ENCODE results near the gene PDZK1IP1. TPM values are rescaled to one million over a fixed set of nuclear protein-coding genes. Genes with fewer than 3 reads are reported as not detected.

The PDZK1IP1 gene, protein sequence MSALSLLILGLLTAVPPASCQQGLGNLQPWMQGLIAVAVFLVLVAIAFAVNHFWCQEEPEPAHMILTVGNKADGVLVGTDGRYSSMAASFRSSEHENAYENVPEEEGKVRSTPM
- not detected for polyA plus RNA-seq (2013, experiment 1 of 2; ENCODE audit: insufficient read length)
- not detected for polyA plus RNA-seq (2013, experiment 2 of 2; ENCODE audit: insufficient read length)

DNA sequence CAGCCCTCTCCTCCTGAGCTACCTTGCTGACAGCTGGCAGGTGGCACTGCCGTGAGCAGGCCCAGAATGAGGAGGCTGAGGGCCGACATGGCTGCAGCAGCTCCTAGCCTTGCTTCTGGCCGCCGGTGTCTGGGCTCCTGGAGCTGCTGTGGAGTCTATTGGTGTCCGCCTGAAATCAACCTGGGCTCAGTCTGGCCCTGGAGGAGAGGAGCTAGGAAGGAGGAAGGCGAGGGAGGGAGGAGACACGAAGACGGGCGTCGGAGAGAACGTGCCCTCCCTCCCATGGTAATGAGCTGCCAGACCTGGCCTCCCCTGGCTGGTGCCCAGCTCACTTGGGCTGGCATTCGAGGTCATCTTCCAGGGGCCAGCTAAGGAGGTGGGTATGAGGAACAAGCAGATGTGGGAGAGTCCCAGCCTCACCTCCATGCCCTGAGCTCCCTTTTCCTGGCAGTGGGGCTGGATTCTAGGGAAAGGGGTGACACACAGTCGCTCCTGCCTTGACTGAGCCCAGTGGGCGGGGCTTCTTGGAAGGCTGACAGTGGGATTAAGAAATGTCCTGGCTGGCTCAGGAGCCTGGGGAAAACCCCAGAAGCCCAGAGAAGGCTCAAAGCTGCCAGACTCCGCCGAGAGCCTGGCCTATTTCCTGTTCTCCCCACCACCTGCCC is at the start of gene PDZK1IP1:
Gene PDZK1IP1 (minus strand): TSS at position 193 of the 665 bp plus-strand sequence. CDS start 104 bp downstream, at position 89.
- DNase-seq, result peak; percentile 50

DNA sequence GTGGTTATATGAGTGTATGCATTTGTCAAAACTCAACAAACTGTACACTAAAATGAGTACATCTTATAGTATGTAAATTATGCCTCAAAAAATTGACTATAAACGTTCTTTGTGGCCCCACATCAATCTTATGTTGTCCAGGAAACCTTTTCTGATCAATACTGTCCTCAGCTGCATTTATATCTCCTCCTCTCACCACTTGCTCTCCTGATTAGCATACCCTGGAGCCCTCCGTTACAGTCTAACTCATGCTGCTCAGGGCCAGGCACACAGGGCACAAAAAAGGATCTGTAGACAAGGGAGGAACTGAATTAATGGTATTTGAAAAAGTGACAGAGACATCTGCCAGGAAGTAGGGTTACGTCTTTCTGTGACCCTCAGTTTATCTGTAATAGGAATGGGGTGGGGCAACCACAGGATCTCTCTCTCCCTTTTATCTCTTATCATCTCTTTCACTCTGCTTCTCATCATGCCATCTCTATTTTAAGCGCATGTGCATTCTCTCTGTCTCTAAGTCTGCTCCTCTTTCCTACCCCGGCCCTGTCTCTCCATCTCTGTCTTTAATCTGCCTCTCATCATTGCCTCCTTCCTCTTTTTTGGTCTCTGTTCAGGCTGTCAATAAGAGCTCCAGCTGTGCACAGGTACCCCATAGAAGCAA is 49.2 kb upstream of the PDZK1IP1 start:
- no peak for DNase-seq

DNA sequence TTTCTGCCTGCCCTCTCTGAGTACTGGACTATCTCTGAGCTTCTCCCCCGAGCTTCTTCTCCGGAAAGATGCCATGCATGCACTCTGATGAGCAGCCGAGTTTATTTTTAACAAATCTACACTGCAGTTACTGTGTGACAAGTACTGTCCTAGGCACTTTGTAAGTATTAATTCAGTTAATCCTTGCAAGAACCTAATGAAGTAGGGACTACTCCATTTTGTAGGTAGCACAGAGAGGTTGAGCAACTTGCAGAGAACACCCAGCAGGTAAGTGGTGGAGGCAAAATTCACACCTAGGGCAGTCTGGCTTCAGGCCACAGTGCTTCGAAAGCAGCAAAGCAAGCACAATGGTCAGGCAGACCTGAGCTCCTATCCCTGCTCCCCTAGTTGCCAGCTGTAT is 46.0 kb upstream of the PDZK1IP1 start:
- no peak for DNase-seq

DNA sequence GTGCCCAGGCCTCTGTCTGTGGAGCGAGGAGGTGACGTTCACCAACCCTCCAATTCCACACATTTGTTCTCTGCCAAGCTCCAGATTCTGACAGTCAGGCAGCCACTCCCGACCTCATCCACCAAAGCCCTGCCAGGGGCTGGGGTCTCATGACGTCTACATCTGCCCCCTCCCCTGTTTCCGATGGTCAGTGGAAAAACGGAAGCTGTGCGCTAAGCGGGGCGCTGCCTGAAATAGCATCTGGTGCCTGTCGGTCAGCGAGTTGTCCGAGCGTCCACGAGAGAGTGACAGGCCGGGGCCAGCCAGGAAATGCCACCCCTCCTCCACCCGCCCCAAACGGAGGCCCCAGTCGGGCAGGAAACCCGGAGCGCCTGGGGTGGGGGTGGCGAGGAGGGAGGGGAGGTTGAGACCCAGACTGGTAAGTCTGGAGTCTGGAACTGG is 45.4 kb upstream of the PDZK1IP1 start:
- no peak for DNase-seq

DNA sequence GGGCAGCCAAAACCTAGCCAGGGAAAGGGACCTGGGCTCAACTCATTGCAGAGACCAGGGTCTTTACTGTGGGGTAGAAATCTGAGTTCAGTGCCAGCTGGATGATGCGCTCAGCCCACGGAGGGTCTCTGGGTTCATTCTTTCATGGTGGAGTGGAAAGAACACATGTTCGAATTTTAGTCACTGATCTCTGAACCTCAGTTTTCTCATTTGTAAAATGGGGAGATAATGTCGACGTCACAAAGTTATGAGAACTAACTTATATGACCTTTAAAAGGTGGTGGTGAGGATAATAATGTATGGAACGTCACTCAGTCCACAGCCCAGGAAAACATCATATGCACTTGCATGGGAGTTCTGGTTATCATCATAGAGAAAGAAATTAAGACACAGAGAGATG is 43.4 kb upstream of the PDZK1IP1 start:
- DNase-seq, result no peak

DNA sequence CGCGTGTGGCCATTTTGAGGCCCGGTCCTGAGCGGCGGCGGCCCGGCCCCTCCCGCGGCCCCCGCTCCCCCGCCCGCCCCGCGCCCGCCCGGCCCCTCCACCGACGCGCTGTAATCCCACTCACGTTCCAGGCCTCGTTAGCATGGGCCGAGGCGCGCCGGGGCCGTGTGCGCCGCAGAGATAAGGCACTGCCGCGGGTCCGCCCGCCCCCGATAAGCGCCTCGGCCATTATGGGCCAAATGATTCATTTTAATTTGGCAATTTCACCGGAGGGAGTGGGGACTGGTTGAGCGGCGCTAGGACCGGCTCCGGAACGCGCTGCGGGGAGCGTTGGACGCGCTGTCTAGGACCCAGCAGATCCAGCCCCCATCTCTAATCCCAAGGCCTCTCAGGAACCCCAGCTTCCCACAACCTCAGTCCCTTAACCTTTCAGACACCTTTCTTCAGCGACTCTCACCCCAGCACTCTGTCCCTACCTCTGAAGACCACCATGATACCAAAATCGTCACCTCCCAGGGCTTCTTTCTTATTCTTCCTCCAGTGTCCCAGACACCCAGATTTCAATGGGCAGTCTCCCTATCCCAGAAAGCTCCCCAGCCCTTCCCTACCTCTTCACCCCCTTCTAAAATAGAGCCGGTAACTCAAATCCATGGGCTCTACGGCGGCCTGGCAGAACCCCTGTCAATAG is 42.5 kb upstream of the PDZK1IP1 start, which contains the start of gene TAL1:
Gene TAL1 (minus strand): TSS at position 39 of the 688 bp plus-strand sequence. CDS start 6,337 bp downstream, outside the sequence.
- DNase-seq, result no peak

DNA sequence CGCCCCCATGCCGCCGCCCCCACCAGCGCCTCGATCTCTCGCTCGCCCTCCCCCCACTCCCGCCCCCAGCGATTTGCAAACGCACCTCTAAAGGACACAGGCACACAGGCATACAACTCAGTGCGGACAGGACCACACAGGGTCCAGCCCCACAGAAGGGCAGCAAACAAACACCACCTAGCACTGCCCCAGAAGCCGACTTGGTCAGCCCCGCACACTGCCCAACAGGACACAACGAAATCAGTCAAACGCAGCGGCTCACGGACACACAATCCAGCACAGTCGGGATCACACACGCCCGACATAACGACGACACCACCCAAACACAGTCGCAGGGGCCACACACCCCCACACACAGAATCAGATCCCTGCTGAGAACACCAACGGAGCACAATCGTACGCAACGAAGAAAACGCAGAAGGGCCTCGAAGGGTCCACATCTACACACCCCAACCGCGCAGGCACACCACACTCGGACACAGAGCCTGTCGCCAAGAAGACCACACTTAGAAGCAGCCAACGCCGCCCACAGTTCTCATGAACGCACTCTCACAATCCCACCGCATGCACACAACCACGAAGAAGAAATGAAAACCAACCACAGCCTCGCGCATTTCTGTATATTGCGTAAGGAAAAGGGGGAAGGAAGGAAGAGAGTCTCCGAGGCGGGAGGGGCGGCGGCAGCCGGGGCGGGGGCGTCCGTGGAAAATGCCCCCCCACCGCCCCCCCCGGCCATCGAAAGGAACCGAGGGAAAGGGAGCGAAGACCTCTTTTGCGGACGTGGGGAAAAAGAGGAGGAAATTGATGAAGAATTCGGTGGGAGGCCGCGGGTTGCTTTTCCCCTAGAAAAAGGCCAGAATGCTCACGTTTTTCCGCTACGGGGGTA is 41.7 kb upstream of the PDZK1IP1 start:
- peak; percentile 59 for DNase-seq

DNA sequence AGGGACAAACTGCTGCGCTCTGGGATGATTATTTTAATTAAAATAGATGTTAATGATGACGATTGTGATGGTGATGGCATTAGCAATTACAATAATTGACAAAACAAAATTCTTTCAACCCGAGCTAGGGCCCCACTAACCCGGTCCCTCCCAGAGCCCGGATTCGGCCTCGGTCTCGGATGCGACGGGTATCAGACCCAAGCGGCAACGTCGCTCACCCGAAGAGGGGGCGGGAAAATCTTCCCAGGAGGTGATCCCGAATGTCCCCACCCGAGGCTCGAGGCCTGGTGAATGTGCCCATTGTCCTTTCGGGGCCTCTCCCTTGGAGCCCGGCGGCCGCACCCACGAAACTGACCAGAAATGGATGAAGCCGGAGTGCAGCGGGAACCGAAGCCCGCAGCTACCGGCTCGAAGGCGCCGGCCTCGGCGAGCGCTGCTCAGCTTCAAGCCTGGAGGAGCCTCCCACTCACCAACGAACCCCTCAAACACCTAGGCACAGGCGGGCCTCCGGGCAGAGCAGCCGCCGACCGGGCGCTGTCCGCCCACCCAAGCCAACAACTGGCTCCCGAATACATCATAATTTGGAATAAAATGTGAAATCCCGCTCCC is 41.0 kb upstream of the PDZK1IP1 start:
- no peak for DNase-seq

DNA sequence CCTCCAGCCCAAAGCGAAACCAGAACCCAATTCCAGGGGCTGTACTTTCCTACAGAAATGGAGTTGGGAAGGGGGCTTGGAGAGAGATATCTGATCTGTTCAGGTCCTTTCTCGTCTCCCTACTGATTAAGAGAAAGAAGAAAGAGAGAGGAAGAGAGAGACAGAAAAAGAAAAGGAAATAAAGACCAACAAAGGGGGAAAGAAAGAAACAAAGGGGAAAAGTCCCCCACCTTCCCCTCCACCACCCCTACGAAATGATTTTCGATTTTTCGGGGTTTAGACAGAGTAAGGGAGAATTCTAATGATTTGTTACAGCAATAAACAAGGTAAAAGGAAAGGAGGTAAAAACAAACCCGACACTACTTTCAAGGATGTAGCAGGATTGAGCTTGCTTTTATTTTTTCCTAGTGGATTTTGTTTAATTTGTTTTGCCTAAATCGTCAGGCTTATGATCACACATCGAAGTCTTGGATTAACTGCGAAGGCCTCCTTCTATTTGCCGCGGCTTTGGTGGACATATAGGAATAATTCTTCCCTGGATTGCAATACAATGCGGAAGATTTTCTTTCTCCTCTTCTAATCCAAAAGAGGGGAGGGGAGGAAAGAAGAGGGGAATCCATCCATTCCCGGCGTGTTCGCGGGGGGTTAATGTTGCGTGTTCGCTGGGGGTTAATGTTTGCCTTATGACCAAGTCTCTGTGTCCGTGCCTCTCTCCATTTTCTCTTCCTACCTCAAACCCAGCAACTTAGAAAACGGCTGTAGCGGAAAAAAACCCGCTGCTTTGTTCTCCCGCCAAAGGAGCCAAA is 40.3 kb upstream of the PDZK1IP1 start:
- no peak for DNase-seq

DNA sequence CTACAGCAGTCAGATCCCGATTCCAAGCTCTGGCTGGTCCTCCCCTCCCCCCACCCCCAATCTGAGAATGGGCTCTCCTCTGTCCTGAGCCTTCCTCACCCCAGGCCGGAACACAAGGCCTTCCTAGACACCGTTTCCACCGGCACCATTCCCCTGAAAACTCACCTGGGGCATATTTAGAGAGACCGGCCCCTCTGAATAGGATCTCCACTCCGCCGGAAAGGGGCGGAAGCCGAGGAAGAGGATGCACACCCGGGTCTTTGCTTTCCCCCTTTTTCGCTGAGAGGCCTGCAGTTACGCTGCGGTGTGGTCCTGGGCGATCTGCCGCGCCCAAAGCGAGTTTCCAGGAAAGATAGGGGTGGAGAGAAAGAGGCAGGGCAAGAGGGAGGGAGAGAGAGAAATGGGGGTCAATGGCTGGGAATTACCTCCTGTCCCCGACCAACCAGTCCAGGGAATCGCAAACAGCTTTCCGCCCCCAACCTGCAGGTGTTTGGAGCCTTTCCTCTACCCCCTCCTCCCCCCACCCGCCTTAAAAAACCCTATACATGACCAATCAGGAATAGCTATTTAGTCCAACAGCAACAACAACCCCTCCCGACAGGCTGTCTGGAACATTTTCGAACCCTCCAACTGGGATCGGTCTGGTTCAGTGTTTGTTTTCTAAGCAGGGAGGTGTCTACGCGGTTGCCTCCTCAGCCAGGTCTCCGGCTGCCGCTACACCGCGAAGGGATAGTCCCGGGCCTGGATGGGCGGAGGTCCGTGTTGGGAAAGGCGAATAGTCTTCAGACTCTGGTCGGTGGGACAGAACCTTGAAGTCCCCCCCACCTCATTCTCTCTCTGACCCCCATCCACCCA is 39.4 kb upstream of the PDZK1IP1 start:
- DNase-seq, result no peak

DNA sequence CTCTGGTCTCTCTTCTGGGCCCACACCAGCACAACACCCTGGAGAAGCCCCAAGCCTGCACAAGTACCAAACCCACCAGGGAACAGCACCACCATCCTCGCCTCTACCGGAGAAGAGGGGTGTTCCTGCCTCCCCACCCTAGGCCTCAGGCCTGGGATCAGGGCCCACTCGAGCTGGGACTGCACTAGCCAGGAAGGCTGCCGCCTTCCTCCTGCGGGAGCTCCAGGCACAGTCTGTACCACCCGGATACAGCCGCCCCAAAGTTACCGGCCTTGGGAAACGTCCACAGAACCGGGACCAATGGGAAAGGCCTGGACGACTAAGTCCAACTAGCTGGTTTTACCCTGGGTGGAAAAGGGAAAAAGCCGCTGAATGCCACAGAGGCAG is 38.8 kb upstream of the PDZK1IP1 start:
- no peak for DNase-seq

DNA sequence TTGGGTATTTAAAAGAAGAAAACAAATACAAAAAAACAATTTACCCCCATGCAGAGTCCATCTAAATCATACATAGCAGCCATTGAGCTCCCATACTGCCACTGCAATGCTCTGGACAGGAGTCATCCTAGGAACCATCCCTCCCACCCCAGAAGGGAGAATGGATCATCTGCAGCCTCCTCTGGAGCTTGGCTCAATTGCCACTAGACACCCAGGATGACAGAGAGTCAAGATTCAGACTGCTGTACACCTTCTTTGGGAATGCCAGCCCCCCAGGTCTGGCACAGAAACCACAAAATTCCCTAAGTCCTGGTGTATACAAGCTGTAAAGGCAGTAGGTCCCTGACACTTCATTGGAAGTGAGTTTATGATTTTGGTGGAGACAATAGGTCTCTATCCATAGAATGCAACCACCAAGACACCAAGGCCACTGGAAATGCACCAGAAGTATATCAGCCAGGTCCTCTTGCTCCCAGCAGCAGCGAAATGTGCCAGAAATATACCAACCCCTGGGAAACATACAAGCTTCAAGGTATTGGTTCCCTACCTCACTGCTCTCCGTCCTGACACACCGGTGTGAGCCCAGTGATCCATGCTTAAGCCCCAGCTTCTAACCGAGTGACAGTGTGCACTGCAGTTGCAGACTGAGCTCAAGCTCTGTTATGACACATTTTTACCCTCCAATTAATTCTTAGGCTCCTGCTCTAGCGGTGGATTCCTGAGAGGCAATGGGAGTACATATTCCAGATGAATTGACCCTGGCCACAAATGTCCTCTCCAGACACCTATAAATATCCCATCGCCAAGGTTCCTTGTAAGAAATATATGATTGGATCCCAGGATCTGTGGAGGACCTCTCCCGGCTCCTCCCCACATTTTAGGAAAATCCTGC is 37.8 kb upstream of the PDZK1IP1 start:
- no peak for DNase-seq

DNA sequence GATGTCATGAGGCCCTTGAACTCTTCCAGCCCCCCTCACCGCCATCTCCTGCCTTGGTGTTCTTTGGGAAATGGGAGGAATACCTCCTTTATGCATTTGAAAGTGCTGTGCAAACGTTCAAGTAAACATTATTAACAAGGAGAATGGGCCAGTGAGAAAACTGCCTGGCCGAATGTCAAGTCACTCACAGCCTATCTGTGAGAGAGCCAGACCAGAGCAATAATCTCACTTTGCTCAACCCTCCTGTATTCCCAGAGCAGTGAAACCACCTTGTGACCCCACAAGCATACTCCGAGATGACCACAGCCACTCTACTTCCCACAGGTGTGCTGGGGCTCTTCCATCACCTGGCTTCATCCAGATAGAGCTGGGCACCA is 37.0 kb upstream of the PDZK1IP1 start:
- no peak for DNase-seq

DNA sequence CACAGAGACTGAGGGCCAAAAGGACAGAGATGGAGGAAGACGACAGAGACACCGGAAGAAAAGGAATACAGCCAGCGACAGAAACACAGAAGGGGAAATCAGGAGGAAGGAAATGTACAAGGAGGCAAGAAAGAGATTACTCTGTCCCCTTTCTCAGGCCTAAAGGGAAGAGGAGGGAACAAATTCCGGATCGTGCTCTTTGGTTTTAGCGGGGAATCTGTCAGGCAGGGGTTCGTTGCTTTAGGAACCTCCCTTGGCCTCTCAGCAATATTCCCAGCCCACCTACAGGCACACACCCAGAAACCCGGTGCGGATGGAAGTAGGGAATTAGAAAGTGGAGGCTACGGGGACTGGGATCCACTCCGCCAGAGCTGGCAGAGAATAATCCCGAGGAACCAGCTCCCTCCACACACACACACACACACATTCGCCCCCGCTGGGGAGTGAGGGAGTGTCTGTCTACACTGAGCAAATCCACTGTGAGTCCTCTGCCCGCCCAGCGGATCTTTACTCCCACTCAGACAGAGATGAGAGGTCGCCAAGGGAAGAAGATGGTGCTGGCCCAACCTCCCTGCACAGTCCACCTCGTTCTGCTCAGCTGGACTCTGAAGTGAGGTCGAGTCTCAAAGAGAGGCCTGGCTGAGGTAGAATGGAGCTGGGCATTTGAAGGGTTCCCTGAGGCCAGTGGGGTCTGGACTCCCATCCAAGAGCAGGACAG is 36.4 kb upstream of the PDZK1IP1 start:
- DNase-seq, result no peak

DNA sequence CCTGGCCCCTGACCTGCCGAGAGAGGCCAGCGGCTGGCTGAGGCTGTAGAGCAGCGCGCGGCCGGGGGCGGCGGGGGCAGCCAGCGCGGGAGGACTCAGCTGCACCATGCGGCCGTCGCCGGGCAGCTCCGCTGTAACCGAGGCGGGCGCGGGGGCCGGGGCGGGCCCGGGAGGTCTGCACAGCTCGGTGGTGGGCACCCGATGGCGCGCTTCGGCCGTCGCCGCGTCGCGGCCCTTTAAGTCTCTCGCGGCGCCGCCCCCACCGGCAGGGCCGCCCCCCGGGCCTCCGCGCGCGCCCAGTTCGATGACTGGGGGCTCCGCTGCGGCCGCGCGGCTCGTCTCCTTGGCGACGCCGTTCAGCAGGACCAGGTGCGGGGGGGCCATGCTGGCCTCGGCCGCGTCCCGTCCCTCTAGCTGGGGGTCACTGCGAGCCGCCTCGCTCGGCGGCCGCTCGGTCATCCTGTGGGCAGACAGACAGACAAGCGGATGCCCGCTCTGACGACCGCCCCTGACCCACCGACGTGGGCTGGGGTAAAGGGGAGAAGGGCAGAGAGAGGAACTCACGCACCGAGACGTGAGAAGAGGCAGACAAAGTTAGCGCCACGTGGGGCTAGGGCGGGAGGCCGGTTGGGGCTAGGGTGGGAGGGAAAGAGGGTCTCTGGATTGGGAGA is 35.7 kb upstream of the PDZK1IP1 start:
- DNase-seq, result no peak

DNA sequence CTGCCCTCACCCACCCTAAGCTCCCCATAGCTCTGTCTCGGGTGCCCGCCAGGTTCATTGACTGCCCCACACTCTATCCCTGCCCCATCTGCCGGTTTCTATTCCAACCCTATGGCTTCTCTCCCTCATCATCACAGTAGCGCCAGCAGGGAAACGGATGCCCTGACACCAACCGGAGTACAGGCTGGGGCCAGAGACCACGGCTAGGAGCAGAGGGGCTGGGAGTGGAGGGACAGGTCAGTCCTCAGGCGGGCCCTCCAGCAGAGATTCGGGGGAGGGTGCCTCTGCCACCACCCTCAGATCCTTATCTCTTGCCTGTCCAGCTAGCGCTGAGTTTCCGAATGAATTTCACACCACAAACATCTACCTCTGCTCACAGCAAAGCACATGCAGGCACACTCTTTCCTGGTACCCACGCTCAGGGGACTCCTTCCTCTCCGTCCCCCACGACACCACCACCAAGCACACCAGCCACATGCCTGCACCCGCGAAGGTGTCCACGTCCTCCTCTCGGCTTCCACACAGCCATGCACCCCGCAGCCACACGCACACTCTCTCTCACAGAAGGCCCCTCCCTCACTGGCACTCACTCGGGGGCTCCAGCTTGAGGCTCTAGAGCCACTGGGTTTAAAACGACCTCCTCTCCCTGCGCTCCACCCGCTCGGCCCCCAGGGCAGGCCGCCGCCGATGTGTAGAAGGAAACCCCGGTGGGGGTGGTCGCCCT is 35.0 kb upstream of the PDZK1IP1 start:
- no peak for DNase-seq
